ENCODE results near the gene ST8SIA2.

The ST8SIA2 gene

GRCh38 chr15:92462424-92463125 lies 68.9 kb downstream of the ST8SIA2 start:
- Histone ChIP-seq H3K36me3 (no peaks in the 10 kb centered on the region; the same call in 1 of the 2 replicates), H3K4me3 (ENCODE audit: low read depth, low read length) (no peak overlapping the region)

GRCh38 chr15:92463352-92463751 lies 69.7 kb downstream of the ST8SIA2 start:
- Histone ChIP-seq H3K4me3 (ENCODE audit: low read depth, low read length) (no peak overlapping the region), H3K9me3 (ENCODE audit: severe bottlenecking) (no peaks in the 10 kb centered on the region), H3K27me3 (ENCODE audit: insufficient read depth, low read depth, severe bottlenecking) (no peaks in the 10 kb centered on the region), H3K27ac (no peak overlapping the region), H3K36me3 (no peaks in the 10 kb centered on the region; the same call in 1 of the 2 replicates)
- TF ChIP-seq CTCF (IDR thresholded peaks at IDR 0.05; ENCODE audit: low read depth, low read length), result no peak
- DNase-seq, result no peak

More at GRCh38 chr15:92462424-92463125, 68.9 kb downstream of the ST8SIA2 start:
- no peak overlapping the region for H3K27ac ChIP-seq
- DNase-seq, result no peak
- no peak for TF ChIP-seq CTCF (IDR thresholded peaks at IDR 0.05; ENCODE audit: low read depth, low read length)
- H3K27me3 ChIP-seq (ENCODE audit: insufficient read depth, low read depth, severe bottlenecking), result no peaks in the 10 kb centered on the region
- H3K9me3 ChIP-seq (ENCODE audit: severe bottlenecking), result no peaks in the 10 kb centered on the region

GRCh38 chr15:92463826-92464225 lies 70.1 kb downstream of the ST8SIA2 start:
- Histone ChIP-seq H3K4me3 (ENCODE audit: low read depth, low read length) (no peak overlapping the region), H3K36me3 (no peaks in the 10 kb centered on the region; the same call in 1 of the 2 replicates), H3K9me3 (ENCODE audit: severe bottlenecking) (no peaks in the 10 kb centered on the region), H3K27ac (no peak overlapping the region), H3K27me3 (ENCODE audit: insufficient read depth, low read depth, severe bottlenecking) (no peaks in the 10 kb centered on the region)
- DNase-seq, result no peak
- no peak for TF ChIP-seq CTCF (IDR thresholded peaks at IDR 0.05; ENCODE audit: low read depth, low read length)

- no peaks in the 10 kb centered on the region; the same call in 1 of the 2 replicates for H3K36me3 ChIP-seq
- no peak overlapping the region for H3K4me3 ChIP-seq (ENCODE audit: low read depth, low read length)
- H3K9me3 ChIP-seq (ENCODE audit: severe bottlenecking), result no peaks in the 10 kb centered on the region
- H3K27me3 ChIP-seq (ENCODE audit: insufficient read depth, low read depth, severe bottlenecking), result no peaks in the 10 kb centered on the region
- TF ChIP-seq CTCF (IDR thresholded peaks at IDR 0.05; ENCODE audit: low read depth, low read length), result no peak
- no peak for DNase-seq
- H3K27ac ChIP-seq, result no peak overlapping the region
These were observed 73.2 kb downstream of the ST8SIA2 start for GRCh38 chr15:92466834-92467233.

- no peak for TF ChIP-seq CTCF (IDR thresholded peaks at IDR 0.05; ENCODE audit: low read depth, low read length)
- DNase-seq, result no peak
- Histone ChIP-seq H3K9me3 (ENCODE audit: severe bottlenecking) (no peaks in the 10 kb centered on the region), H3K36me3 (no peaks in the 10 kb centered on the region; the same call in 1 of the 2 replicates), H3K27me3 (ENCODE audit: insufficient read depth, low read depth, severe bottlenecking) (no peaks in the 10 kb centered on the region), H3K27ac (no peak overlapping the region), H3K4me3 (ENCODE audit: low read depth, low read length) (no peak overlapping the region)
These were observed 73.6 kb downstream of the ST8SIA2 start for GRCh38 chr15:92467245-92467644.

- no peak overlapping the region for H3K27ac ChIP-seq
- no peak overlapping the region for H3K4me3 ChIP-seq (ENCODE audit: low read depth, low read length)
- TF ChIP-seq CTCF (IDR thresholded peaks at IDR 0.05; ENCODE audit: low read depth, low read length), result no peak
- DNase-seq, result no peak
- H3K9me3 ChIP-seq (ENCODE audit: severe bottlenecking), result no peaks in the 10 kb centered on the region
- no peaks in the 10 kb centered on the region; the same call in 1 of the 2 replicates for H3K36me3 ChIP-seq
- no peaks in the 10 kb centered on the region for H3K27me3 ChIP-seq (ENCODE audit: insufficient read depth, low read depth, severe bottlenecking)
These were observed 75.3 kb downstream of the ST8SIA2 start for GRCh38 chr15:92468991-92469390.

Measured in WERI-Rb-1 (cell line).